NCI-H446 (cell line): ENCODE results near the gene PLA2G4B.
A peak's percentile ranks its signal among the peaks of the same experiment; 100 is the strongest.

Experiments used
- DNase-seq, 2 experiments: peaks; one replicate each; lab custom pipeline; 2025; lab: John Stamatoyannopoulos, UW

PLA2G4B gene

DNA sequence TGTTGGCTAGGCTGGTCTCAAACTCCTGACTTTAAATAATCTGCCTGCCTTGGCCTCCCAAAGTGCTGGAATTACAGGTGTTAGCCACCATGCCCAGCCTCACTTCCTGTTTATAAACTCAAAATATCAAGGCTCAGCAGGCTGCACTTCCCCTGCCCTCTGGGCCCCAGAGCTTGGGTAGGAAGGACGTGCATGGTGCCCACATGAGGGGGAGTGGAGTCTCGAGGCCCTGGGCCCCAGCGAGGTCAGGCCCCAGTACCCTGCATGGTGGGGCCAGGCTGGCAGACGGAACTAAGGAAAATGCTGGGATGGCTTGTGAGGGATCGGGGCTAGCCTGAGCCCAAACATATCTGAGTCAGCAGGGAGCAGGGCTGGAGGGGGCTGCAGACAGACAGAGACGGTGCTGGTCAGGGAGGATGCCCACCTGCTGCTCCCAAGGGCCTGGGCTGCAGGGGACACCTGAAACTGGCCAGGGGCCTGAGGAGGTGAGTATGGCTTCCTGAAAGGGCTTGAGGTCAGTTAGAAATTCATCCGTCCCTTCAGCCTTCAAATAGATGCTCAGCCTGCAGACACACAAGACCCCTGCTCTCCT is 50.1 kb downstream of the PLA2G4B start:
- DNase-seq = no peak

DNA sequence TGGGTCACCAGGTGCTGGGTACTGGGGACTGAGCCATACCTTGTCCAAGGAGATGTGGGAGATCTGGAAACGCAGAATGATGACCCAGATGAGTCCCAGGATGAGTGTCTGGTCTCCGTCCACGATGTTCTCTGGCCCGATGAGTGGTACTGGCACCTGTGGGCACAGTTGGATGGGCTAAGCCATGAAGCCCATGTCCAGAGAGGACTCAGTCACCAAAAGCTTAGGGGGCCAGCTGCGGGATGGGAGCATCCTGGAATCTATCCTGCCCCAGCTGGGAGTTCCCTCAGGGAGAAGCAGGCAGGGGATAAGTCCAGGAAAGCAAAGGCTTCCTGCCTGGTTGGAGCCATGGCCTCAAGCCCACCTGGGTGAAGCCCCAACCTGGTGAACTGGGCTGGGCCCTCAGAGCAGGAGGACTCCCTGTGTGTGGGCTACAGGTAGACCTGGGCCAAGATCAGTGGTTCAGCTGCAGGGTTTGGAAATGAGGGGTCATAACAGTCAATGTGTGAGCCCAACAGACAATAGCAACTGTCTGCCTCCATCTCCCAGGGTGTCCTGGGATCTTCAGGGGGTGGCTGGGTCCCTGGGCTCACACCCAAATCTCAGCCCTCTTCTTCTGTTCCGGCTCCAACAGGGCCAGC is 51.5 kb downstream of the PLA2G4B start:
- no peak for DNase-seq

GRCh38 chr15:41891226-41891625 is 52.6 kb downstream of the PLA2G4B start:
- DNase-seq = no peak

GRCh38 chr15:41891946-41892345 is 53.3 kb downstream of the PLA2G4B start:
- DNase-seq = peak in 1 of 2 experiments; percentile 14

DNA sequence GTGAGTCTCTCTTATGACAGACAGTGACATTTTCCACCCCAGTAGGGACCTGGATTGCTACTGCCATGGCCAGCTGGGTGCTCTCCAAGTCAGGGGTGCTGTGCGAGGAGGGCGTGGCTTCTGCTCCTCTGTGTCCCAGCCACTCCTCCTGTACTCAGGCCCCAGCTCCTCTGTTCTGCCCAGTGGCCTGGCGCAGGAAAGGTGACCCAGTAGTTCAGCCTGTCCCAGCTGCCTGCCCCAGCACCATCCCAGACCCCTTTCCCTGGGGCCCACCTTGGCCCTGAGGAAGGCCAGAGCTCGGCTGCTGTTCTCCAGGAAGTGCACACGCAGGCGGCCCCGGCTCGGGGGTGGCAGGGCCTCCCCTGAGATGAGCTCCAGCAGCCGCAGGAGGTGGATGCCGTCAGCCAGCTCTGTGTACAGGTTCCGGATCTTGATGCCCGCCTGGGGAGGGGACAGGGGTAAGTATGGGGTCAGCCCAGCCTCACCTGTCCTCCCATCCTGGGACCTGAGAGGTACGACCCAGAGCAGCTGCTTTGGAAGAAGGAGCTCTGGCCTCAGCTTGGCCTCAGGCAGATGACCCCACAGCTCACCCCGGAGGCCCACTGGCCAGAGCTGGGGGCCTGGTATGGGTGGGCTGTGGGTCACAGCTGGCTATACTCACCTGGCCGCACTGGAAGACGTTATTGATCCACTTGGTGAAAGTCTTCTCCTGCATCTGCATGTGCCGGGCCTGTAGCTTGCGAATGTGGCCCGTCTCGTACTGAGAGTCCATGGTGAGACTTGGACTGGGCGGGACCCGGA is 54.2 kb downstream of the PLA2G4B start:
- peak in 1 of 2 experiments; percentile 30 for DNase-seq

GRCh38 chr15:41893422-41894250 is 55.0 kb downstream of the PLA2G4B start, which contains the start of gene SPTBN5:
Gene SPTBN5 (minus strand): TSS chr15:41894053. CDS start chr15:41893497, 556 bp downstream.
- DNase-seq = no peak

- no peak for DNase-seq
These were observed 55.7 kb downstream of the PLA2G4B start for GRCh38 chr15:41894251-41894790.

DNA sequence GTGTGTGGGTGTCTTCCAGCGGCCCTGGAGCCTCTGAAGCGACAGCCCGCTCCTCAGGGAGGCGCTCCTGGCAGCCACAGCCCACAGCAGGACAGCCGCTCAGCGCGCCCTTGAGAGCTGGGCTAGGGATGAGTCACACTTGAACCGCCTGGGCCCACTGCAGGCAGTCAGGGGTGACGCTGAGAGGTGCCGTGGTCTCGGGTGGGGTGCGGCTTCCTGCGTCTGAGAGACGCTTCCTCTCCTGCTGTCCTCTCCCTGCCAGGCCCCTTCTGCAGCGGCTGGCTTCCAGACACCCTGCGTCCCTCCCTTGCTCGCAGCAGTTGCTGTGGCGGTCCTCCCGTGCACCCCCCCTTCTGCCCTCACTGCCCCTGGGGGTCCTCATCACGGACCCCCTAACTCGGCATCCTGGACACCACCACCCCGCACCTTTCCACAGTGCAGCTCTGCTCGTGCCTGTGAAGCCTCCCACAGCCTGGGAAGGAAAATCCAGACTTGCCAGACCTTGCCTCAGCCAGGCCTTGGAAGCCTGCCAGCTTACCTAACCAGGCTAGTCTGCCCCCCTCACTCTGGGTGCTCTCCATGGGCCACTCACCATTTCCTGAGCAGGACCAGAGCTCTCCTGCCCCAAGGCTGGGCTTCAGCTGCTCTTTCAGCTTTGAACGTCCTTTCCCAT is 56.3 kb downstream of the PLA2G4B start:
- DNase-seq = peak in 1 of 2 experiments; percentile 25

DNA sequence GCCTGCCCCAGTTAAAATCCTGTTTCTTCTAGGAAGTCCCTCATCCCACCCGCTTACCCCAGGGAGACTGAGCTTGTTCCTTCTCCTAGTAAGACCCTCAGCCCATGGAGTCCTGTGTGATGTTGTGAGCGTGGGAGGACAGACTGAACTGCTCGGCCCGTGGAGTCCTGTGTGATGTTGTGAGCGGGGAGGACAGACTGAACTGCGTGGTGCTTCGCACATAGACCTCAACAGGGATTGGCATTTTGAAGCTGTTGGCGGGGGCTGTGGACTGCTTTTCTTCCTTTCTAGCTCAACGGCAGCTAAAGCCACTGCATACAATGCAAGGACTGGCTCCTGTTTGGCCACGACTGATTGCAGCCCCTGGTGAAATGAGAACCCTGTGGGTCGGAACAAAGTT is 56.8 kb downstream of the PLA2G4B start:
- no peak for DNase-seq

- DNase-seq = no peak
These were observed 57.3 kb downstream of the PLA2G4B start for GRCh38 chr15:41895957-41896356.

- no peak for DNase-seq
These were observed 57.9 kb downstream of the PLA2G4B start for GRCh38 chr15:41896566-41896965.

DNA sequence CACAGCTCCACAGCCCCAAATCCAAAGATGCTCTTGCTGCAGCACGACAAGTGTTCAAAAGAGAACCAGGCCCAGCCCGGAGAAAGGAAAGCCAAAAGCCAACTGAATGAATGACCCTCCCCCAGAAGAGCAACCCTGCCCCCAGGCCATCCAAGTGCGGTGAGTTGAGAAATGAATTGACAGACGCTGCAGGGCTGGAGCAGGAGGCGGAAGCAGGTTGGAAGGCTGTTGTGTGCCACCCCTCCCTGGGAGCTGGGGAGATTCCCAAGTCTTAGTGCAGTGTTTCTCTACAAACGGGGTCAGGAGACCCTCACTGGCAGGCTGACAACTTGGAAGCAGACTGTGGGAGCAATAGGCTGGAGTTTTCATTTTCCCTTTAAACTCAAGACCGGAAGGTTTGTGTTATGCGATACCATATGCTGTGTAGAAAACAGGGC is 58.7 kb downstream of the PLA2G4B start:
- DNase-seq = peak in 1 of 2 experiments; percentile 25
